Mesenchymal stem cell (in vitro differentiated cells and primary cell): ENCODE results near the gene PAEP.

Source experiments
- DNase-seq: peaks from one replicate; pipeline ENCODE4 v3.0.0-alpha.2; 2013
- H2AFZ ChIP-seq: one replicate; pipeline ENCODE4 v1.6.1; 2013; ENCODE audit warnings: low read depth, mild to moderate bottlenecking, control low read depth, inconsistent platforms, low read length, moderate library complexity
- H2AK5ac ChIP-seq: 2 replicates; pipeline ENCODE4 v1.6.1; 2013; ENCODE audit warnings: low read length, moderate library complexity, mild to moderate bottlenecking, inconsistent platforms; ENCODE audit not compliant: severe bottlenecking
- H2BK120ac ChIP-seq: one replicate; pipeline ENCODE4 v1.6.1; 2013; ENCODE audit warnings: low read depth, mild to moderate bottlenecking, inconsistent platforms, low read length, moderate library complexity
- H2BK12ac ChIP-seq, 2 experiments: one replicate each; pipeline ENCODE4 v1.6.1; 2013; ENCODE audit warnings: inconsistent platforms in 2 of 2, low read length in 2 of 2, mild to moderate bottlenecking in 2 of 2, moderate library complexity in 2 of 2, control low read depth in 1 of 2
- H2BK15ac ChIP-seq: one replicate; pipeline ENCODE4 v1.6.1; 2013; ENCODE audit warnings: mild to moderate bottlenecking, low read depth, inconsistent platforms; ENCODE audit not compliant: poor library complexity, severe bottlenecking
- H2BK5ac ChIP-seq: 2 replicates; pipeline ENCODE4 v1.6.1; 2013; ENCODE audit warnings: low read depth, mild to moderate bottlenecking, low read length, control low read depth, inconsistent platforms; ENCODE audit not compliant: poor library complexity, severe bottlenecking
- H3K14ac ChIP-seq, 2 experiments: one replicate each; pipeline ENCODE4 v1.6.1; 2013; ENCODE audit warnings: inconsistent platforms in 2 of 2, low read length in 2 of 2, control low read depth in 1 of 2, mild to moderate bottlenecking in 1 of 2, moderate library complexity in 1 of 2
- H3K18ac ChIP-seq, 2 experiments: one replicate each; pipeline ENCODE4 v1.6.1; 2013; ENCODE audit warnings: inconsistent platforms in 2 of 2, low read length in 2 of 2, control low read depth in 1 of 2, low read depth in 1 of 2, mild to moderate bottlenecking in 1 of 2
- H3K23ac ChIP-seq, 2 experiments: one replicate each; pipeline ENCODE4 v1.6.1; 2013; ENCODE audit warnings: inconsistent platforms in 2 of 2, low read length in 2 of 2, mild to moderate bottlenecking in 2 of 2, moderate library complexity in 2 of 2, control low read depth in 1 of 2
- H3K27ac ChIP-seq: 2 replicates; pipeline ENCODE4 v1.5.1; 2013; ENCODE audit warnings: mild to moderate bottlenecking, moderate library complexity, low read length, control low read depth, inconsistent platforms; ENCODE audit not compliant: poor library complexity, severe bottlenecking
- H3K27me3 ChIP-seq, 2 experiments: 2 replicates each; pipeline versions ENCODE4 v1.6.1 to v1.7.0; 2013; ENCODE audit warnings: low read length in 2 of 2, mild to moderate bottlenecking in 2 of 2, moderate library complexity in 2 of 2, control low read depth in 1 of 2, inconsistent platforms in 1 of 2; ENCODE audit not compliant: control insufficient read depth in 1 of 2, insufficient read depth in 1 of 2
- H3K36me3 ChIP-seq, 2 experiments: 2 replicates each; pipeline versions ENCODE4 v1.6.1 to v1.7.0; 2013; ENCODE audit warnings: low read length in 2 of 2, control low read depth in 1 of 2, inconsistent platforms in 1 of 2, low read depth in 1 of 2, mild to moderate bottlenecking in 1 of 2; ENCODE audit not compliant: insufficient read depth in 2 of 2, control insufficient read depth in 1 of 2
- H3K4ac ChIP-seq, 2 experiments: one replicate each; pipeline ENCODE4 v1.6.1; 2013; ENCODE audit warnings: inconsistent platforms in 2 of 2, low read length in 2 of 2, mild to moderate bottlenecking in 2 of 2, moderate library complexity in 2 of 2, control low read depth in 1 of 2, low read depth in 1 of 2
- H3K4me1 ChIP-seq: 2 replicates; pipeline ENCODE4 v1.6.1; 2013; ENCODE audit warnings: low read depth, low read length, control low read depth; ENCODE audit not compliant: control insufficient read depth, insufficient read depth
- H3K4me2 ChIP-seq: 2 replicates; pipeline ENCODE4 v1.6.1; 2013; ENCODE audit warnings: low read length, mild to moderate bottlenecking, inconsistent platforms; ENCODE audit not compliant: poor library complexity, severe bottlenecking
- H3K4me3 ChIP-seq, 2 experiments: 2 replicates each; pipeline versions ENCODE4 v1.5.1 to v1.7.0; 2013; ENCODE audit warnings: low read length in 2 of 2, mild to moderate bottlenecking in 2 of 2, control low read depth in 1 of 2, low read depth in 1 of 2; ENCODE audit not compliant: insufficient read depth in 1 of 2
- H3K79me1 ChIP-seq: replicated peaks from 2 replicates; pipeline ENCODE4 v1.6.1; 2013; ENCODE audit warnings: mild to moderate bottlenecking, control low read depth, low read length, inconsistent platforms; ENCODE audit not compliant: poor library complexity, severe bottlenecking
- H3K9ac ChIP-seq: 2 replicates; pipeline ENCODE4 v1.7.0; 2013; ENCODE audit warnings: mild to moderate bottlenecking, low read length, moderate library complexity
- H3K9me3 ChIP-seq: 2 replicates; pipeline ENCODE4 v1.7.0; 2013; ENCODE audit warnings: mild to moderate bottlenecking, low read length; ENCODE audit not compliant: control insufficient read depth
- H4K8ac ChIP-seq: one replicate; pipeline ENCODE4 v1.6.1; 2013; ENCODE audit warnings: inconsistent platforms, mild to moderate bottlenecking, low read length, moderate library complexity
- H4K91ac ChIP-seq: one replicate; pipeline ENCODE4 v1.6.1; 2013; ENCODE audit warnings: mild to moderate bottlenecking, low read length, inconsistent platforms
- WGBS: methylation state at CpG from one replicate; pipeline ENCODE4 v1.1.7; 2013; ENCODE audit warnings: mixed read lengths; 5-methylcytosine and 5-hydroxymethylcytosine counted together

The PAEP gene

GRCh38 chr9:135605238-135605781 lies 43.8 kb downstream of the PAEP start:
- H2BK12ac ChIP-seq = no peak overlapping the region
- no peak overlapping the region for H3K4me3 ChIP-seq
- no peak overlapping the region for H3K23ac ChIP-seq
- no peak overlapping the region for H2BK15ac ChIP-seq
- H3K27ac ChIP-seq = no peak overlapping the region
- no peak overlapping the region for H3K9ac ChIP-seq
- H2BK5ac ChIP-seq = no peak overlapping the region
- H3K9me3 ChIP-seq = no peaks in the 10 kb centered on the region
- no peak overlapping the region for H3K18ac ChIP-seq
- H3K27me3 ChIP-seq = peaks cover 0 to 35% of the 10 kb centered on the region in 2 experiments
- no peak overlapping the region for H3K4ac ChIP-seq
- H2AK5ac ChIP-seq = no peak overlapping the region
- H2BK120ac ChIP-seq = no peak overlapping the region
- H3K4me1 ChIP-seq = peaks cover 2% of the 10 kb centered on the region
- WGBS = 60% methylated on average over 14 of the region's 14 CpGs
- no peak overlapping the region for H4K8ac ChIP-seq
- no peaks in the 10 kb centered on the region for H3K79me1 ChIP-seq
- H4K91ac ChIP-seq = no peak overlapping the region
- H3K36me3 ChIP-seq = no peaks in the 10 kb centered on the region
- H2AFZ ChIP-seq = no peak overlapping the region
- H3K4me2 ChIP-seq = no peak overlapping the region
- peak overlapping the region in 1 of 2 experiments; percentile 81 for H3K14ac ChIP-seq
- peak; percentile 3 for DNase-seq

- Histone ChIP-seq H3K27me3 (peaks cover 0 to 32% of the 10 kb centered on the region in 2 experiments), H3K4me1 (peaks cover 5% of the 10 kb centered on the region), H4K8ac (no peak overlapping the region), H3K4ac (no peak overlapping the region), H2BK12ac (no peak overlapping the region), H2AFZ (no peak overlapping the region), H3K9ac (no peak overlapping the region), H3K79me1 (no peaks in the 10 kb centered on the region), H3K14ac (no peak overlapping the region), H2BK5ac (no peak overlapping the region), H4K91ac (no peak overlapping the region), H3K9me3 (no peaks in the 10 kb centered on the region), H3K23ac (no peak overlapping the region), H3K36me3 (no peaks in the 10 kb centered on the region), H3K4me3 (no peak overlapping the region), H2BK120ac (no peak overlapping the region), H3K27ac (no peak overlapping the region), H2BK15ac (no peak overlapping the region), H3K18ac (no peak overlapping the region), H3K4me2 (no peak overlapping the region), H2AK5ac (no peak overlapping the region)
- DNase-seq = no peak
- WGBS = 85% methylated on average over 11 of the region's 11 CpGs
Observed at GRCh38 chr9:135606885-135607259, 45.3 kb downstream of the PAEP start.

- no peaks in the 10 kb centered on the region for H3K9me3 ChIP-seq
- no peak overlapping the region for H4K8ac ChIP-seq
- H2AK5ac ChIP-seq = no peak overlapping the region
- 81% methylated on average over 24 of the region's 25 CpGs for WGBS
- peaks cover 5% of the 10 kb centered on the region for H3K4me1 ChIP-seq
- H3K27ac ChIP-seq = no peak overlapping the region
- no peak overlapping the region for H3K14ac ChIP-seq
- no peak overlapping the region for H2BK120ac ChIP-seq
- H3K4me2 ChIP-seq = no peak overlapping the region
- H2BK12ac ChIP-seq = no peak overlapping the region
- H3K23ac ChIP-seq = no peak overlapping the region
- H3K18ac ChIP-seq = no peak overlapping the region
- H3K9ac ChIP-seq = no peak overlapping the region
- H3K4me3 ChIP-seq = no peak overlapping the region
- no peak overlapping the region for H4K91ac ChIP-seq
- no peaks in the 10 kb centered on the region for H3K79me1 ChIP-seq
- H3K4ac ChIP-seq = no peak overlapping the region
- H3K27me3 ChIP-seq = peaks cover 0 to 37% of the 10 kb centered on the region in 2 experiments
- no peak for DNase-seq
- H3K36me3 ChIP-seq = no peaks in the 10 kb centered on the region
- no peak overlapping the region for H2BK15ac ChIP-seq
- no peak overlapping the region for H2AFZ ChIP-seq
- H2BK5ac ChIP-seq = no peak overlapping the region
Observed at GRCh38 chr9:135607401-135608293, 46.1 kb downstream of the PAEP start.

- Histone ChIP-seq H3K4me2 (no peak overlapping the region), H3K27me3 (peaks cover 0 to 41% of the 10 kb centered on the region in 2 experiments), H3K27ac (no peak overlapping the region), H3K9ac (no peak overlapping the region), H2BK15ac (no peak overlapping the region), H4K91ac (no peak overlapping the region), H3K36me3 (no peaks in the 10 kb centered on the region), H3K4me3 (no peak overlapping the region), H3K23ac (no peak overlapping the region), H2AK5ac (no peak overlapping the region), H2AFZ (no peak overlapping the region), H3K14ac (no peak overlapping the region), H3K4me1 (peaks cover 3% of the 10 kb centered on the region), H3K79me1 (no peaks in the 10 kb centered on the region), H4K8ac (no peak overlapping the region), H2BK5ac (no peak overlapping the region), H2BK120ac (no peak overlapping the region), H3K18ac (no peak overlapping the region), H3K9me3 (no peaks in the 10 kb centered on the region), H3K4ac (no peak overlapping the region), H2BK12ac (no peak overlapping the region)
- no peak for DNase-seq
- 84% methylated on average over 20 of the region's 22 CpGs for WGBS
Observed at GRCh38 chr9:135608294-135608998, 46.9 kb downstream of the PAEP start.
